H9 (cell line): ENCODE data around the gene NIT2. TPM values are rescaled to one million over a fixed set of nuclear protein-coding genes. Genes with fewer than 3 reads are reported as not detected.

Source experiments
- DNase-seq: peaks from one replicate; pipeline ENCODE4 v3.0.0-alpha.2; 2017
- H2AFZ ChIP-seq: one replicate; pipeline ENCODE4 v1.6.1; 2013; ENCODE audit warnings: mild to moderate bottlenecking, low read length, control low read depth, moderate library complexity
- H2AK5ac ChIP-seq: 2 replicates; pipeline ENCODE4 v1.6.1; 2013; ENCODE audit warnings: low read length, control low read depth, mixed read lengths; ENCODE audit not compliant: insufficient read length
- H2BK120ac ChIP-seq: one replicate; pipeline ENCODE4 v1.6.1; 2013; ENCODE audit warnings: low read depth, mild to moderate bottlenecking, low read length, control low read depth, inconsistent platforms; ENCODE audit not compliant: poor library complexity, severe bottlenecking
- H2BK12ac ChIP-seq: 2 replicates; pipeline ENCODE4 v1.6.1; 2013; ENCODE audit warnings: low read length, control low read depth, mixed read lengths, low read depth; ENCODE audit not compliant: insufficient read length
- H2BK15ac ChIP-seq: 2 replicates; pipeline ENCODE4 v1.6.1; 2013; ENCODE audit warnings: low read depth, low read length, control low read depth
- H2BK20ac ChIP-seq: one replicate; pipeline ENCODE4 v1.6.1; 2013; ENCODE audit warnings: low read depth, mild to moderate bottlenecking, low read length, control low read depth, inconsistent platforms; ENCODE audit not compliant: poor library complexity, severe bottlenecking
- H2BK5ac ChIP-seq: 2 replicates; pipeline ENCODE4 v1.6.1; 2013; ENCODE audit warnings: low read length, control low read depth, mixed read lengths; ENCODE audit not compliant: insufficient read length
- H3K14ac ChIP-seq: 2 replicates; pipeline ENCODE4 v1.6.1; 2013; ENCODE audit warnings: low read length, control low read depth; ENCODE audit not compliant: insufficient read depth
- H3K18ac ChIP-seq: 2 replicates; pipeline ENCODE4 v1.6.1; 2013; ENCODE audit warnings: low read depth, mild to moderate bottlenecking, mixed read lengths, low read length, control low read depth; ENCODE audit not compliant: insufficient read length
- H3K23ac ChIP-seq: 2 replicates; pipeline ENCODE4 v1.6.1; 2013; ENCODE audit warnings: low read length, control low read depth, mixed read lengths, low read depth; ENCODE audit not compliant: insufficient read length
- H3K23me2 ChIP-seq: 2 replicates; pipeline ENCODE4 v1.6.1; 2013; ENCODE audit warnings: low read depth, mild to moderate bottlenecking, mixed read lengths, low read length, control low read depth; ENCODE audit not compliant: insufficient read length, poor library complexity, severe bottlenecking
- H3K27ac ChIP-seq: 2 replicates; pipeline ENCODE4 v1.5.1; 2013; ENCODE audit warnings: low read length, control low read depth, mixed read lengths, low read depth; ENCODE audit not compliant: insufficient read length
- H3K27me3 ChIP-seq: 2 replicates; pipeline ENCODE4 v1.6.1; 2013; ENCODE audit warnings: low read length, control low read depth, inconsistent platforms; ENCODE audit not compliant: insufficient read depth
- H3K4ac ChIP-seq: 2 replicates; pipeline ENCODE4 v1.6.1; 2013; ENCODE audit warnings: low read depth, mild to moderate bottlenecking, control low read depth, inconsistent platforms, low read length, moderate library complexity
- H3K4me1 ChIP-seq: 2 replicates; pipeline ENCODE4 v1.6.1; 2013; ENCODE audit warnings: low read length, control low read depth, inconsistent platforms; ENCODE audit not compliant: insufficient read depth
- H3K4me2 ChIP-seq: 2 replicates; pipeline ENCODE4 v1.6.1; 2013; ENCODE audit warnings: low read length, control low read depth, mixed read lengths; ENCODE audit not compliant: insufficient read length, insufficient read depth
- H3K56ac ChIP-seq: 2 replicates; pipeline ENCODE4 v1.6.1; 2013; ENCODE audit warnings: low read depth, mild to moderate bottlenecking, mixed read lengths, low read length, control low read depth; ENCODE audit not compliant: insufficient read length
- H3K79me1 ChIP-seq: 2 replicates; pipeline ENCODE4 v1.6.1; 2013; ENCODE audit warnings: low read depth, mild to moderate bottlenecking, moderate library complexity, low read length, control low read depth, inconsistent platforms; ENCODE audit not compliant: insufficient read depth, poor library complexity, severe bottlenecking
- H3K79me2 ChIP-seq: 2 replicates; pipeline ENCODE4 v1.6.1; 2013; ENCODE audit warnings: low read length, control low read depth, inconsistent platforms; ENCODE audit not compliant: insufficient read depth
- H3K9ac ChIP-seq: 2 replicates; pipeline ENCODE4 v1.6.1; 2013; ENCODE audit warnings: low read length, control low read depth, mixed read lengths; ENCODE audit not compliant: insufficient read length; ENCODE audit errors: extremely low read depth
- H3K9me3 ChIP-seq: one replicate; pipeline ENCODE4 v1.6.1; 2013; ENCODE audit warnings: low read depth, low read length, inconsistent platforms; ENCODE audit not compliant: control insufficient read depth
- H3T11ph ChIP-seq: one replicate; pipeline ENCODE4 v1.6.1; 2013; ENCODE audit warnings: mild to moderate bottlenecking, low read length, control low read depth, inconsistent platforms
- H4K20me1 ChIP-seq: one replicate; pipeline ENCODE4 v1.6.1; 2013; ENCODE audit not compliant: control insufficient read depth, insufficient read length, insufficient read depth
- H4K5ac ChIP-seq: 2 replicates; pipeline ENCODE4 v1.6.1; 2013; ENCODE audit warnings: low read depth, mild to moderate bottlenecking, mixed read lengths, low read length, control low read depth; ENCODE audit not compliant: insufficient read length
- H4K8ac ChIP-seq: replicated peaks from 2 replicates; pipeline ENCODE4 v1.6.1; 2013; ENCODE audit warnings: low read length, control low read depth, mixed read lengths, low read depth; ENCODE audit not compliant: insufficient read length
- H4K91ac ChIP-seq: 2 replicates; pipeline ENCODE4 v1.6.1; 2013; ENCODE audit warnings: low read depth, mild to moderate bottlenecking, moderate library complexity, mixed read lengths, low read length, control low read depth; ENCODE audit not compliant: insufficient read length
- H3K27ac Mint-ChIP-seq, 3 experiments: 2 replicates in 2 of 3; 3 replicates in 1 of 3; pipeline ENCODE4 v1.8.0; 2020 to 2021; ENCODE audit warnings: mixed read lengths in 3 of 3, mild to moderate bottlenecking in 1 of 3, moderate library complexity in 1 of 3
- H3K27me3 Mint-ChIP-seq: 2 replicates; pipeline ENCODE4 v1.8.0; 2021; ENCODE audit warnings: low read depth, mild to moderate bottlenecking, moderate library complexity, mixed read lengths
- H3K36me3 Mint-ChIP-seq, 3 experiments: 2 replicates in 2 of 3; 3 replicates in 1 of 3; pipeline ENCODE4 v1.8.0; 2020 to 2021; ENCODE audit warnings: low read depth in 3 of 3, mixed read lengths in 3 of 3; ENCODE audit not compliant: insufficient read depth in 1 of 3
- H3K4me1 Mint-ChIP-seq, 2 experiments: 2 replicates each; pipeline ENCODE4 v1.8.0; 2020; ENCODE audit warnings: mixed read lengths in 2 of 2
- H3K4me3 Mint-ChIP-seq, 2 experiments: 2 replicates in 1 of 2; 3 replicates in 1 of 2; pipeline ENCODE4 v1.8.0; 2020 to 2021; ENCODE audit warnings: mild to moderate bottlenecking in 2 of 2, mixed read lengths in 2 of 2, moderate library complexity in 1 of 2
- H3K9me3 Mint-ChIP-seq, 2 experiments: 2 replicates in 1 of 2; 3 replicates in 1 of 2; pipeline ENCODE4 v1.8.0; 2020; ENCODE audit warnings: mild to moderate bottlenecking in 2 of 2, mixed read lengths in 2 of 2, moderate library complexity in 1 of 2
- whole genome bisulfite sequencing: extraction: QIAGEN DNeasy Blood & Tissue Kit; methylation state at CpG from one replicate; pipeline ENCODE4 v1.1.7; 2013; ENCODE audit warnings: missing lambda C conversion rate, low lambda C conversion rate, mixed read lengths; ENCODE audit not compliant: insufficient read length; ENCODE audit errors: extremely low coverage; 5-methylcytosine and 5-hydroxymethylcytosine counted together
- total RNA-seq: library from RNA; stranded (reverse); gene quantifications from 2 replicates; pipeline ENCODE4 v1.2.1, GENCODE V29; 2021
- TF ChIP-seq, protein P1 (sequence below): fragments of 200-600 bp; sonication (generic); conservative IDR thresholded peaks from 3 replicates; pipeline ENCODE4 v1.8.0; 2021; ENCODE audit warnings: antibody characterized with exemption, mild to moderate bottlenecking

NIT2 gene
- total RNA-seq, 1 experiment from 2014 or later, result 26.6 TPM

DNA sequence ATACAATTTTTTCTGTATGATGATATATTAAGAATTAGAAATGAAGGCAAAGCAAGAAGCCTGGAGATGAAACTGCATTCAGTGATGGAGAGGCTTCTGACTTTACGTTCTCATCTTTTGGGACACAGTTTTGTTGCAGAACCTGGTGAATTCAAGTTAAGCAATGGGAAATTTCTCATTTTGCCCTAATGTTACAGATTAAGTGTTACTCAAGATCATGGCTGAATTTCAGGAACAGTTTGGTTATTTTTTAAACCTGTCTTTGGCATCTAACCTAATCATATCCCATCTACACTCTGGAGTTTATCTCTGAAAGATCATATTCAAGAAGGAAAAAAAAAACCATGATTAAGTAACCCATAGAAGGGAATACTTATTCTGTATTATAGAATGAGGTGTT is 6.0 kb downstream of the NIT2 start:
- Histone ChIP-seq H3K18ac (no peak overlapping the region), H4K20me1 (no peaks in the 10 kb centered on the region), H3K56ac (no peak overlapping the region), H2AK5ac (no peak overlapping the region), H2BK5ac (no peak overlapping the region), H2BK15ac (no peak overlapping the region), H3K79me1 (no peaks in the 10 kb centered on the region), H3K14ac (no peak overlapping the region), H2BK12ac (no peak overlapping the region), H3K27me3 (no peaks in the 10 kb centered on the region), H3K79me2 (no peaks in the 10 kb centered on the region), H2BK20ac (no peak overlapping the region), H3K27ac (no peak overlapping the region), H3K4me2 (no peak overlapping the region), H3K9me3 (no peaks in the 10 kb centered on the region), H3K23me2 (no peaks in the 10 kb centered on the region), H4K91ac (no peak overlapping the region), H4K8ac (no peak overlapping the region), H3T11ph (no peak overlapping the region), H3K9ac (no peak overlapping the region), H2BK120ac (no peak overlapping the region), H3K4ac (no peak overlapping the region), H3K4me1 (no peaks in the 10 kb centered on the region), H4K5ac (no peak overlapping the region), H2AFZ (no peak overlapping the region), H3K23ac (no peak overlapping the region)
- Mint-ChIP-seq H3K36me3 (peaks cover 3 to 26% (median 19%) of the 10 kb centered on the region in 3 experiments; a peak in 6 of 7 replicates), H3K4me3 (no peak overlapping the region), H3K4me1 (peaks cover 7 to 11% of the 10 kb centered on the region in 2 experiments; a peak in 3 of 4 replicates), H3K9me3 (no peaks in the 10 kb centered on the region), H3K27me3 (peaks cover under 1% of the 10 kb centered on the region; the same call in 1 of the 2 replicates), H3K27ac (no peak overlapping the region)
- TF ChIP-seq, protein P1, sequence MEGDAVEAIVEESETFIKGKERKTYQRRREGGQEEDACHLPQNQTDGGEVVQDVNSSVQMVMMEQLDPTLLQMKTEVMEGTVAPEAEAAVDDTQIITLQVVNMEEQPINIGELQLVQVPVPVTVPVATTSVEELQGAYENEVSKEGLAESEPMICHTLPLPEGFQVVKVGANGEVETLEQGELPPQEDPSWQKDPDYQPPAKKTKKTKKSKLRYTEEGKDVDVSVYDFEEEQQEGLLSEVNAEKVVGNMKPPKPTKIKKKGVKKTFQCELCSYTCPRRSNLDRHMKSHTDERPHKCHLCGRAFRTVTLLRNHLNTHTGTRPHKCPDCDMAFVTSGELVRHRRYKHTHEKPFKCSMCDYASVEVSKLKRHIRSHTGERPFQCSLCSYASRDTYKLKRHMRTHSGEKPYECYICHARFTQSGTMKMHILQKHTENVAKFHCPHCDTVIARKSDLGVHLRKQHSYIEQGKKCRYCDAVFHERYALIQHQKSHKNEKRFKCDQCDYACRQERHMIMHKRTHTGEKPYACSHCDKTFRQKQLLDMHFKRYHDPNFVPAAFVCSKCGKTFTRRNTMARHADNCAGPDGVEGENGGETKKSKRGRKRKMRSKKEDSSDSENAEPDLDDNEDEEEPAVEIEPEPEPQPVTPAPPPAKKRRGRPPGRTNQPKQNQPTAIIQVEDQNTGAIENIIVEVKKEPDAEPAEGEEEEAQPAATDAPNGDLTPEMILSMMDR, result no peak
- no CpG with 5 or more reads among the region's 1 CpG for WGBS
- no peak for DNase-seq
